Smooth muscle cell (in vitro differentiated cells): ENCODE results near the gene USH2A. TPM values are rescaled to one million over a fixed set of nuclear protein-coding genes. Genes with fewer than 3 reads are reported as not detected.
"Not testable (repeated sequence)": the region's sequence is repeated elsewhere in the genome, so short reads cannot be mapped to it uniquely, and the experiment has no call there.

Experiments used
- DNase-seq: peaks from one replicate; lab custom pipeline; 2025; ENCODE audit not compliant: unreplicated experiment; lab: John Stamatoyannopoulos, UW
- H2AFZ ChIP-seq: fragments of 200-600 bp; sonication (generic); 2 replicates; pipeline ENCODE4 v1.6.0; 2016; ENCODE audit warnings: antibody characterized with exemption, low read depth, mild to moderate bottlenecking
- H3F3A ChIP-seq: fragments of 200-600 bp; sonication (generic); 2 replicates; pipeline ENCODE4 v1.6.0; 2017; ENCODE audit warnings: antibody characterized with exemption, low read depth
- H3K27ac ChIP-seq: fragments of 200-600 bp; sonication (generic); 2 replicates; pipeline ENCODE4 v1.5.1; 2016; ENCODE audit warnings: low read depth, mild to moderate bottlenecking
- H3K27me3 ChIP-seq: fragments of 200-600 bp; sonication (generic); 2 replicates; pipeline ENCODE4 v1.6.1; 2016; ENCODE audit warnings: low read depth, mild to moderate bottlenecking
- H3K36me3 ChIP-seq: fragments of 200-600 bp; sonication (generic); 2 replicates; pipeline ENCODE4 v1.5.1; 2016; ENCODE audit warnings: low read depth
- H3K4me1 ChIP-seq: fragments of 200-600 bp; sonication (generic); 2 replicates; pipeline ENCODE4 v1.5.1; 2016; ENCODE audit warnings: low read depth
- H3K4me2 ChIP-seq: fragments of 200-600 bp; sonication (generic); 2 replicates; pipeline ENCODE4 v1.6.0; 2016; ENCODE audit warnings: mild to moderate bottlenecking
- H3K4me3 ChIP-seq: fragments of 200-600 bp; sonication (generic); 2 replicates; pipeline ENCODE4 v1.5.1; 2016; ENCODE audit warnings: mild to moderate bottlenecking
- H3K79me2 ChIP-seq: fragments of 200-600 bp; sonication (generic); 2 replicates; pipeline ENCODE4 v1.6.0; 2016; ENCODE audit warnings: low read depth, mild to moderate bottlenecking
- H3K9ac ChIP-seq: fragments of 200-600 bp; sonication (generic); 2 replicates; pipeline ENCODE4 v1.6.0; 2016; ENCODE audit warnings: low read depth
- H3K9me3 ChIP-seq: fragments of 200-600 bp; sonication (generic); replicated peaks from 2 replicates; pipeline ENCODE4 v1.5.1; 2016; ENCODE audit warnings: low read depth
- H4K20me1 ChIP-seq: fragments of 200-600 bp; sonication (generic); 2 replicates; pipeline ENCODE4 v1.6.0; 2016; ENCODE audit warnings: low read depth
- WGBS: methylation state at CpG from one replicate; pipeline ENCODE4 v1.1.7; 2016; ENCODE audit warnings: low lambda C conversion rate; 5-methylcytosine and 5-hydroxymethylcytosine counted together
- polyA plus RNA-seq: library from polyadenylated mRNA; unstranded; fragments of >200 nt; fragmentation: Nextera tagmentation; extraction: Ambion mirVana; gene quantifications from 2 replicates; pipeline ENCODE4 v1.2.1, GENCODE V29; 2016
- total RNA-seq: library from RNA; depleted of rRNA; stranded (reverse); fragments of >200 nt; gene quantifications from 2 replicates; pipeline ENCODE4 v1.2.3, GENCODE V29; 2014
- TF ChIP-seq, protein P1 (sequence below): fragments of 200-600 bp; sonication (generic); IDR thresholded peaks from 2 replicates; pipeline ENCODE4 v1.5.1; 2017; ENCODE audit warnings: borderline replicate concordance, mild to moderate bottlenecking, antibody characterized with exemption; ENCODE audit not compliant: insufficient read depth, poor library complexity, severe bottlenecking

Gene USH2A
- total and polyA plus RNA-seq, 2 experiments from 2014 or later, result under 0.01 TPM; not detected in 1

DNA sequence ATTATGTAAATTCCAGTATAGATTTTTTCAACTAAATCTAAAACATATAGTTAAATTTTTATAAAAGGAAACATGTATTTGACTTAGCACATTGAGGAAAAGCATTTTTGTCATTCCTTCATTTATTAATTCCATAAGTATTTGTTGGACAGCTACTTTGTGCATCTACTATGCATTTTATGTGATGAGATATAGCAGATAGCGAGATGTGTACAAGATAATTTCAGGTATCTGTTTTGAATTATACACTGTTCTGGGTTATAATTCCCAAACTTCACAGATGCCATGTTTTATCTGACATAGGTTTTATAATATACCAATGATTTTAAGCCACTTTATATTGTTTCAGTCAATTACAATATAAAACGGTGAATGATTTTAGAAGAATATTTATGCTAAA lies 398.7 kb downstream of the USH2A start:
- no peaks in the 10 kb centered on the region for H3K9me3 ChIP-seq
- no peak overlapping the region for H3K27ac ChIP-seq
- H3K9ac ChIP-seq, result no peak overlapping the region
- TF ChIP-seq, protein P1, sequence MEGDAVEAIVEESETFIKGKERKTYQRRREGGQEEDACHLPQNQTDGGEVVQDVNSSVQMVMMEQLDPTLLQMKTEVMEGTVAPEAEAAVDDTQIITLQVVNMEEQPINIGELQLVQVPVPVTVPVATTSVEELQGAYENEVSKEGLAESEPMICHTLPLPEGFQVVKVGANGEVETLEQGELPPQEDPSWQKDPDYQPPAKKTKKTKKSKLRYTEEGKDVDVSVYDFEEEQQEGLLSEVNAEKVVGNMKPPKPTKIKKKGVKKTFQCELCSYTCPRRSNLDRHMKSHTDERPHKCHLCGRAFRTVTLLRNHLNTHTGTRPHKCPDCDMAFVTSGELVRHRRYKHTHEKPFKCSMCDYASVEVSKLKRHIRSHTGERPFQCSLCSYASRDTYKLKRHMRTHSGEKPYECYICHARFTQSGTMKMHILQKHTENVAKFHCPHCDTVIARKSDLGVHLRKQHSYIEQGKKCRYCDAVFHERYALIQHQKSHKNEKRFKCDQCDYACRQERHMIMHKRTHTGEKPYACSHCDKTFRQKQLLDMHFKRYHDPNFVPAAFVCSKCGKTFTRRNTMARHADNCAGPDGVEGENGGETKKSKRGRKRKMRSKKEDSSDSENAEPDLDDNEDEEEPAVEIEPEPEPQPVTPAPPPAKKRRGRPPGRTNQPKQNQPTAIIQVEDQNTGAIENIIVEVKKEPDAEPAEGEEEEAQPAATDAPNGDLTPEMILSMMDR, result no peak
- no peak overlapping the region for H3K4me2 ChIP-seq
- no peaks in the 10 kb centered on the region for H3K4me1 ChIP-seq
- no peaks in the 10 kb centered on the region for H3F3A ChIP-seq
- no peaks in the 10 kb centered on the region for H3K79me2 ChIP-seq
- DNase-seq, result no peak
- no peaks in the 10 kb centered on the region for H3K27me3 ChIP-seq
- H2AFZ ChIP-seq, result no peak overlapping the region
- H3K36me3 ChIP-seq, result no peaks in the 10 kb centered on the region
- no peak overlapping the region for H3K4me3 ChIP-seq
- H4K20me1 ChIP-seq, result no peaks in the 10 kb centered on the region
- WGBS, result 96% methylated on average over 2 of the region's 2 CpGs

DNA sequence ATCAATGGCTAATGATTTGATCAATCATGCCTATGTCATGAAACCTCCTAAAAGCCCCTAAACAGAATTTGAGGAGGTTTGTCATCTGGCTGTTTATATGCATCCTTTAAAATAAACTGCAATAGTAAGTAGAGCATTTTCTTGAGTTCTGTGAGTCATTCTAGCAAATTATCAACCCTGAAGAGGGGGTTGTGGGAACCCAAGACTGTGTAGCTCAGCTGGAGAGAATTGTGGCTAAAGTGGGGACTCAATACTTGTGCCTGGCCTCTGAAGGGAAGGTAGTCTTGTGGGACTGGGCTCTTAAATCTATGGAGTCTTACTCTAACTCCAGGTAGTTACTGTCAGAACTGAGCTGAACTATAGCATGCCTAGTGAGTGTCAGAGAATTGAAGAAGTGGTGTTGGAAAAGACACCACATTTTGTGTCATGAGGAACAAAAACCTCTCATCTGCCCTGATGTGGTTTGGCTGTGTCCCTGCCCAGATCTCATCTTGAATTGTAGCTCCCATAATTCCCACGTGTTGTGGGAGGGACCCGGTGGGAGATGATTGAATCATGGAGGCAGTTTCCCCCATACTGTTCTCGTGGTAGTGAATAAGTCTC lies 402.4 kb downstream of the USH2A start:
- no peak for DNase-seq
- H3K36me3 ChIP-seq, result no peaks in the 10 kb centered on the region
- no peaks in the 10 kb centered on the region for H3F3A ChIP-seq
- H3K27me3 ChIP-seq, result no peaks in the 10 kb centered on the region
- H3K9me3 ChIP-seq, result no peaks in the 10 kb centered on the region
- no peak overlapping the region for H2AFZ ChIP-seq
- no peaks in the 10 kb centered on the region for H3K79me2 ChIP-seq
- no peak overlapping the region for H3K4me2 ChIP-seq
- TF ChIP-seq, protein P1, result no peak
- no peaks in the 10 kb centered on the region for H3K4me1 ChIP-seq
- H3K27ac ChIP-seq, result no peak overlapping the region
- no peaks in the 10 kb centered on the region for H4K20me1 ChIP-seq
- no peak overlapping the region for H3K9ac ChIP-seq
- no peak overlapping the region for H3K4me3 ChIP-seq
- WGBS, result 92% methylated on average over 3 of the region's 3 CpGs

DNA sequence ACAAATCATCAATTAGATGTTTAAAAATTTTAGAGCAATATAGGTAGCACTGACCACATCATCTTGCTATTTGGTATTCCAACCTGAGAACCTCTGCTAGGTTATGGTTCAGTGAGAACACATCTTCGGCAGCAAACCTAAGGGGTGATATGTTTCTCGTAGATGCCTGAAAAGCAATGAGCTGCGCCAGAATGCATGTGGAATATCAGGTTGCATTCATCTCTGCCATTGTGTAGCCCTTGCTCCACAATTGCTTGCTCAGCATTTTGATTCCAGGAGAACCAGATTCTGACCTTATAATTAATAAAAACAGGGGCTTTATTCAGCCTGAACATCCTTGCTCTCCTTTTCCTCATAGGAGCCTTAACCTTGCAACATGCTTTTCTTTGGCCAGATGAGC lies 408.1 kb downstream of the USH2A start:
- no peak overlapping the region for H3K9ac ChIP-seq
- H2AFZ ChIP-seq, result no peak overlapping the region
- WGBS, result 87% methylated on average over 3 of the region's 3 CpGs
- no peaks in the 10 kb centered on the region for H3K36me3 ChIP-seq
- no peaks in the 10 kb centered on the region for H3K79me2 ChIP-seq
- no peaks in the 10 kb centered on the region for H3K9me3 ChIP-seq
- no peaks in the 10 kb centered on the region for H3K4me1 ChIP-seq
- no peak for DNase-seq
- no peak overlapping the region for H3K4me2 ChIP-seq
- TF ChIP-seq, protein P1, result no peak
- no peak overlapping the region for H3K27ac ChIP-seq
- H3K27me3 ChIP-seq, result no peaks in the 10 kb centered on the region
- H4K20me1 ChIP-seq, result no peaks in the 10 kb centered on the region
- H3K4me3 ChIP-seq, result no peak overlapping the region
- H3F3A ChIP-seq, result no peaks in the 10 kb centered on the region

DNA sequence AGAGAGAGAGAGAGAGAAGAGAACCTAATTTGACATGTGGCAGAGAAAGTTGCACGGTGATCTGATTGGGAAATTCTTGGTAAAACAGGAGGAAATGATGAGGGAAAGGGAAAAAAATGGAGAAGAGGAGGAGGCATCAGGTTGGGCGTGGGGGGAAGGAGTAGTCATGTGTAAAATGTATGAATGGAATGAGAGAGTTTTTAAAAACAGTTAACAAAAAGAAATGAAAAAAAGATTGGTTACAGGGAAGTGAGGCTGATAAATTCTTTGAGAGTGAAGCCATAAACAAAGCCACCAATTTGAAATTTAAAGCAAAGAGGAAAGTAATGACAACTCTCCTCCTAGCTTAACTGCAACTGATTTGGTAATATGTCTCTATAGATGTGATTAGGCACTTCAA lies 409.2 kb downstream of the USH2A start:
- no peaks in the 10 kb centered on the region for H3K36me3 ChIP-seq
- TF ChIP-seq, protein P1, result no peak
- no peak for DNase-seq
- H2AFZ ChIP-seq, result no peak overlapping the region
- H3K79me2 ChIP-seq, result no peaks in the 10 kb centered on the region
- no peak overlapping the region for H3K4me3 ChIP-seq
- H3K4me2 ChIP-seq, result no peak overlapping the region
- H3K27me3 ChIP-seq, result no peaks in the 10 kb centered on the region
- no peaks in the 10 kb centered on the region for H3F3A ChIP-seq
- H3K4me1 ChIP-seq, result no peaks in the 10 kb centered on the region
- H3K9me3 ChIP-seq, result no peaks in the 10 kb centered on the region
- WGBS, result 41% methylated on average over 2 of the region's 2 CpGs
- no peaks in the 10 kb centered on the region for H4K20me1 ChIP-seq
- H3K9ac ChIP-seq, result no peak overlapping the region
- H3K27ac ChIP-seq, result no peak overlapping the region

DNA sequence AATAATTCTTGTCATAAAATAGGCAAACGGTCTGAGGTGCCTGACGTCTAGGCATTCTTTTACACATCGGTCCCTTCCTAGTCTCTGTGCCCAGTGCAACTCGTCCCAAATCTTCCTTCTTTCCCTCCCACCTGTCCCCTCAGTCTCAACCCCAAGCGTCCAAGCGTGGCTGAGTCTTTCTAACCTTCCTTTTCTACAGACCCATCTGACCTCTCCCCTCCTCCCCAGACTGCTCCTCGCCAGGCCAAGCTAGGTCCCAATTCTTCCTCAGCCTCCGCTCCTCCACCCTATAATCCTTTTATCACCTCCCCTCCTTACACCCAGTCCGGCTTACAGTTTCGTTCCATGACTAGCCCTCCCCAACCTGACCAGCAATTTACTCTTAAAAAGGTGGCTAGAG lies 413.8 kb downstream of the USH2A start:
- not testable (repeated sequence) for H4K20me1 ChIP-seq, H3K27me3 ChIP-seq, H3K36me3 ChIP-seq, H3K9me3 ChIP-seq, H3K4me3 ChIP-seq, H3K27ac ChIP-seq, DNase-seq, H3K4me2 ChIP-seq, H3K4me1 ChIP-seq, H3K9ac ChIP-seq, H2AFZ ChIP-seq, H3K79me2 ChIP-seq, H3F3A ChIP-seq
- 85% methylated on average over 10 of the region's 10 CpGs for WGBS
